ENCODE results near the gene HDAC9.

DNA sequence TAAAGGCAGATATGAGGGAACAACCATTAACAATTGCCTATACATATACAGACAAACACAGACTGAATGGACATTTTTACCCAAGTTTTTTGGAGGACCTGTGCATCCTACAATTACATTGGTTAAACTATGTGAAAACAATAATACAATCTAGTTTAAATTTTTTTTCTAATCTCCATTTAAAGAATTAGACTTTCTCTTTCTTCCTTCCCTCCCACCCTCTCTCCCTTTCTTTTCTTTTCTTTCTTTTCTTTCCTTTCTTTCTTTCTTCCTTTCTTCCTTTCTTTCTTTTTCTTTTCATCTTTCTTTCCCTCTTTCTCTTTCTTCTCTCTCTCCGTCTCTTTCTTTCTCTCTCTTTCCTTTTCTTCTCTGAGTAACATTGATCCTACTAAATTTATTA, 183.7 kb downstream of the HDAC9 start:
- TF ChIP-seq POLR2AphosphoS5 (IDR thresholded peaks at IDR 0.05; ENCODE audit: low read depth, low read length) (no peak), EZH2 (IDR thresholded peaks at IDR 0.05) (no peak), POLR2A (IDR thresholded peaks at IDR 0.05; ENCODE audit: borderline replicate concordance, extremely low read depth, insufficient read depth, insufficient read length) (no peak), SRF (IDR thresholded peaks at IDR 0.05; ENCODE audit: low read depth) (no peak), EZH2phosphoT487 (IDR thresholded peaks at IDR 0.05; ENCODE audit: borderline replicate concordance) (no peak), CBX3 (IDR thresholded peaks at IDR 0.05; ENCODE audit: low read depth) (no peak), FOSL1 (IDR thresholded peaks at IDR 0.05; ENCODE audit: low read depth) (no peak), ZNF274 (IDR thresholded peaks at IDR 0.05; ENCODE audit: low read depth, low read length) (no peak), YY1 (IDR thresholded peaks at IDR 0.05; ENCODE audit: extremely low read depth, insufficient replicate concordance, low read depth, low read length) (no peak)
- TF ChIP-seq, protein P1, sequence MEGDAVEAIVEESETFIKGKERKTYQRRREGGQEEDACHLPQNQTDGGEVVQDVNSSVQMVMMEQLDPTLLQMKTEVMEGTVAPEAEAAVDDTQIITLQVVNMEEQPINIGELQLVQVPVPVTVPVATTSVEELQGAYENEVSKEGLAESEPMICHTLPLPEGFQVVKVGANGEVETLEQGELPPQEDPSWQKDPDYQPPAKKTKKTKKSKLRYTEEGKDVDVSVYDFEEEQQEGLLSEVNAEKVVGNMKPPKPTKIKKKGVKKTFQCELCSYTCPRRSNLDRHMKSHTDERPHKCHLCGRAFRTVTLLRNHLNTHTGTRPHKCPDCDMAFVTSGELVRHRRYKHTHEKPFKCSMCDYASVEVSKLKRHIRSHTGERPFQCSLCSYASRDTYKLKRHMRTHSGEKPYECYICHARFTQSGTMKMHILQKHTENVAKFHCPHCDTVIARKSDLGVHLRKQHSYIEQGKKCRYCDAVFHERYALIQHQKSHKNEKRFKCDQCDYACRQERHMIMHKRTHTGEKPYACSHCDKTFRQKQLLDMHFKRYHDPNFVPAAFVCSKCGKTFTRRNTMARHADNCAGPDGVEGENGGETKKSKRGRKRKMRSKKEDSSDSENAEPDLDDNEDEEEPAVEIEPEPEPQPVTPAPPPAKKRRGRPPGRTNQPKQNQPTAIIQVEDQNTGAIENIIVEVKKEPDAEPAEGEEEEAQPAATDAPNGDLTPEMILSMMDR (IDR thresholded peaks at IDR 0.05 in 2 of 3, conservative IDR thresholded peaks at IDR 0.05 in 1 of 3; ENCODE audit: borderline replicate concordance in 1 of 3, insufficient read depth in 1 of 3, low read depth in 2 of 3, low read length in 2 of 3) = no peak
- TF ChIP-seq, protein P2, sequence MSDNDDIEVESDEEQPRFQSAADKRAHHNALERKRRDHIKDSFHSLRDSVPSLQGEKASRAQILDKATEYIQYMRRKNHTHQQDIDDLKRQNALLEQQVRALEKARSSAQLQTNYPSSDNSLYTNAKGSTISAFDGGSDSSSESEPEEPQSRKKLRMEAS (IDR thresholded peaks at IDR 0.05) = no peak
- TF ChIP-seq, protein P3, sequence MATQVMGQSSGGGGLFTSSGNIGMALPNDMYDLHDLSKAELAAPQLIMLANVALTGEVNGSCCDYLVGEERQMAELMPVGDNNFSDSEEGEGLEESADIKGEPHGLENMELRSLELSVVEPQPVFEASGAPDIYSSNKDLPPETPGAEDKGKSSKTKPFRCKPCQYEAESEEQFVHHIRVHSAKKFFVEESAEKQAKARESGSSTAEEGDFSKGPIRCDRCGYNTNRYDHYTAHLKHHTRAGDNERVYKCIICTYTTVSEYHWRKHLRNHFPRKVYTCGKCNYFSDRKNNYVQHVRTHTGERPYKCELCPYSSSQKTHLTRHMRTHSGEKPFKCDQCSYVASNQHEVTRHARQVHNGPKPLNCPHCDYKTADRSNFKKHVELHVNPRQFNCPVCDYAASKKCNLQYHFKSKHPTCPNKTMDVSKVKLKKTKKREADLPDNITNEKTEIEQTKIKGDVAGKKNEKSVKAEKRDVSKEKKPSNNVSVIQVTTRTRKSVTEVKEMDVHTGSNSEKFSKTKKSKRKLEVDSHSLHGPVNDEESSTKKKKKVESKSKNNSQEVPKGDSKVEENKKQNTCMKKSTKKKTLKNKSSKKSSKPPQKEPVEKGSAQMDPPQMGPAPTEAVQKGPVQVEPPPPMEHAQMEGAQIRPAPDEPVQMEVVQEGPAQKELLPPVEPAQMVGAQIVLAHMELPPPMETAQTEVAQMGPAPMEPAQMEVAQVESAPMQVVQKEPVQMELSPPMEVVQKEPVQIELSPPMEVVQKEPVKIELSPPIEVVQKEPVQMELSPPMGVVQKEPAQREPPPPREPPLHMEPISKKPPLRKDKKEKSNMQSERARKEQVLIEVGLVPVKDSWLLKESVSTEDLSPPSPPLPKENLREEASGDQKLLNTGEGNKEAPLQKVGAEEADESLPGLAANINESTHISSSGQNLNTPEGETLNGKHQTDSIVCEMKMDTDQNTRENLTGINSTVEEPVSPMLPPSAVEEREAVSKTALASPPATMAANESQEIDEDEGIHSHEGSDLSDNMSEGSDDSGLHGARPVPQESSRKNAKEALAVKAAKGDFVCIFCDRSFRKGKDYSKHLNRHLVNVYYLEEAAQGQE (IDR thresholded peaks at IDR 0.05; ENCODE audit: low read depth) = no peak
- TF ChIP-seq, protein P4, sequence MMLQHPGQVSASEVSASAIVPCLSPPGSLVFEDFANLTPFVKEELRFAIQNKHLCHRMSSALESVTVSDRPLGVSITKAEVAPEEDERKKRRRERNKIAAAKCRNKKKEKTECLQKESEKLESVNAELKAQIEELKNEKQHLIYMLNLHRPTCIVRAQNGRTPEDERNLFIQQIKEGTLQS (IDR thresholded peaks at IDR 0.05) = no peak
